CD14-positive monocyte (primary cell): ENCODE data around the gene CTNNBL1. TPM values are rescaled to one million over a fixed set of nuclear protein-coding genes. Genes with fewer than 3 reads are reported as not detected.

ENCODE experiments used
- DNase-seq, 3 donors: peaks; one replicate each; pipeline ENCODE4 v3.0.0-alpha.2; 2011 to 2022
- H2AFZ ChIP-seq: 2 replicates; pipeline ENCODE4 v1.6.0; 2012; ENCODE audit warnings: mild to moderate bottlenecking, low read depth, low read length, inconsistent platforms; ENCODE audit not compliant: insufficient read depth, poor library complexity, severe bottlenecking
- H3K27ac ChIP-seq, 2 donors: 1 replicate in 1 of 2; 2 replicates in 1 of 2; pipeline ENCODE4 v1.5.1; 2012 to 2013; ENCODE audit warnings: low read length in 2 of 2, control low read depth in 1 of 2, inconsistent platforms in 1 of 2, low read depth in 1 of 2, mild to moderate bottlenecking in 1 of 2
- H3K27me3 ChIP-seq, 2 donors: one replicate each; pipeline versions ENCODE4 v1.6.0 to v1.6.1; 2011 to 2013; ENCODE audit warnings: low read length in 2 of 2; ENCODE audit not compliant: control insufficient read depth in 2 of 2, insufficient read depth in 2 of 2
- H3K36me3 ChIP-seq, 2 donors: replicated peaks in 1 of 2; 1 replicate in 1 of 2; 2 replicates in 1 of 2; pipeline versions ENCODE4 v1.5.1 to v1.6.1; 2012 to 2013; ENCODE audit warnings: low read length in 2 of 2, control low read depth in 1 of 2, inconsistent platforms in 1 of 2, mild to moderate bottlenecking in 1 of 2; ENCODE audit not compliant: insufficient read depth in 2 of 2, control insufficient read depth in 1 of 2
- H3K4me1 ChIP-seq, 2 donors: 1 replicate in 1 of 2; 2 replicates in 1 of 2; pipeline versions ENCODE4 v1.5.1 to v1.6.1; 2012 to 2013; ENCODE audit warnings: low read length in 2 of 2, control low read depth in 1 of 2, inconsistent platforms in 1 of 2, mild to moderate bottlenecking in 1 of 2, moderate library complexity in 1 of 2; ENCODE audit not compliant: insufficient read depth in 2 of 2, control insufficient read depth in 1 of 2
- H3K4me2 ChIP-seq: replicated peaks from 2 replicates; pipeline ENCODE3; 2012; ENCODE audit warnings: low read length, moderate library complexity, mild to moderate bottlenecking; ENCODE audit not compliant: poor library complexity, severe bottlenecking; ENCODE audit errors: extremely low read depth
- H3K4me3 ChIP-seq, 3 experiments: fragments of 200-600 bp in 1 of 3; sonication (generic) in 1 of 3; replicated peaks in 1 of 3; 1 replicate in 2 of 3; 2 replicates in 1 of 3; pipeline ENCODE4 v1.5.1; 2011 to 2013; ENCODE audit warnings: low read length in 3 of 3, mild to moderate bottlenecking in 3 of 3, control low read depth in 2 of 3, low read depth in 2 of 3, inconsistent platforms in 1 of 3, moderate library complexity in 1 of 3
- H3K79me2 ChIP-seq: 2 replicates; pipeline ENCODE4 v1.6.0; 2012; ENCODE audit warnings: mild to moderate bottlenecking, control low read depth, inconsistent platforms, low read length, moderate library complexity; ENCODE audit not compliant: insufficient read depth
- H3K9ac ChIP-seq: 2 replicates; pipeline ENCODE4 v1.6.0; 2017; ENCODE audit warnings: low read length, mild to moderate bottlenecking; ENCODE audit not compliant: insufficient read depth, poor library complexity, severe bottlenecking
- H3K9me3 ChIP-seq, 2 donors: replicated peaks in 1 of 2; 1 replicate in 1 of 2; 2 replicates in 1 of 2; pipeline versions ENCODE4 v1.5.1 to v1.6.1; 2012 to 2013; ENCODE audit warnings: low read length in 2 of 2, control low read depth in 1 of 2; ENCODE audit not compliant: control insufficient read depth in 1 of 2, insufficient read depth in 1 of 2
- H4K20me1 ChIP-seq: 2 replicates; pipeline ENCODE4 v1.6.0; 2012; ENCODE audit warnings: mild to moderate bottlenecking, low read length, control low read depth, moderate library complexity; ENCODE audit not compliant: insufficient read depth
- H3K27ac Mint-ChIP-seq, 7 donors: one replicate each; pipeline ENCODE4 v1.8.0; 2020; ENCODE audit warnings: mild to moderate bottlenecking in 7 of 7, mixed read lengths in 7 of 7, moderate library complexity in 6 of 7, inconsistent platforms in 2 of 7
- H3K27me3 Mint-ChIP-seq, 3 donors: one replicate each; pipeline ENCODE4 v1.8.0; 2021 to 2022; ENCODE audit warnings: low read depth in 3 of 3, mild to moderate bottlenecking in 3 of 3, mixed read lengths in 3 of 3, moderate library complexity in 3 of 3, inconsistent platforms in 1 of 3
- H3K36me3 Mint-ChIP-seq, 2 donors: one replicate each; pipeline ENCODE4 v1.8.0; 2020; ENCODE audit warnings: mixed read lengths in 2 of 2, inconsistent platforms in 1 of 2, mild to moderate bottlenecking in 1 of 2
- H3K4me1 Mint-ChIP-seq: one replicate; pipeline ENCODE4 v1.8.0; 2020; ENCODE audit warnings: mild to moderate bottlenecking, mixed read lengths
- H3K4me3 Mint-ChIP-seq, 2 donors: one replicate each; pipeline ENCODE4 v1.8.0; 2020; ENCODE audit warnings: mild to moderate bottlenecking in 2 of 2, mixed read lengths in 2 of 2, moderate library complexity in 1 of 2
- H3K9me3 Mint-ChIP-seq, 7 donors: one replicate each; pipeline ENCODE4 v1.8.0; 2020 to 2022; ENCODE audit warnings: mixed read lengths in 7 of 7, mild to moderate bottlenecking in 6 of 7, moderate library complexity in 6 of 7, inconsistent platforms in 2 of 7
- CTCF ChIP-seq: fragments of 200-600 bp; IDR thresholded peaks from one replicate; pipeline ENCODE4 v1.8.0; 2022; ENCODE audit warnings: antibody characterized with exemption, mild to moderate bottlenecking
- WGBS: methylation state at CpG from one replicate; pipeline ENCODE4 v1.1.5; 2013; ENCODE audit warnings: missing lambda C conversion rate; ENCODE audit not compliant: insufficient coverage; 5-methylcytosine and 5-hydroxymethylcytosine counted together
- intact Hi-C, 2 donors: fragments of 100-400 bp; cut with micrococcal nuclease; formaldehyde crosslinking; loops; one replicate each; pipeline versions ENCODE4 v1.15.0 to v1.15.1; 2023
- polyA plus RNA-seq, 3 donors: library from polyadenylated mRNA; depleted of rRNA in 1 of 3; unstranded in 2 of 3; stranded (reverse) in 1 of 3; fragments of 300-500 nt in 2 of 3; fragments of >200 nt in 1 of 3; fragmentation: Illumina TruSeq in 2 of 3; gene quantifications; 1 replicate in 2 of 3; 2 replicates in 1 of 3; pipeline ENCODE4 v1.2.3, GENCODE V29; 2012 to 2021

The CTNNBL1 gene
- polyA plus RNA-seq, 3 donors = 35.5 to 83.2 (median 77.3) TPM

GRCh38 chr20:37886851-37887297 lies 193.0 kb downstream of the CTNNBL1 start:
- Histone ChIP-seq H4K20me1 (no peaks in the 10 kb centered on the region), H3K27me3 (no peaks in the 10 kb centered on the region), H2AFZ (no peak overlapping the region), H3K9ac (no peak overlapping the region), H3K4me2 (no peak overlapping the region), H3K79me2 (no peaks in the 10 kb centered on the region), H3K36me3 (no peaks in the 10 kb centered on the region), H3K27ac (no peak overlapping the region), H3K9me3 (no peaks in the 10 kb centered on the region), H3K4me1 (no peaks in the 10 kb centered on the region), H3K4me3 (no peak overlapping the region)
- Mint-ChIP-seq H3K36me3 (no peaks in the 10 kb centered on the region), H3K27ac (no peak overlapping the region), H3K4me3 (no peak overlapping the region), H3K4me1 (peaks cover 3% of the 10 kb centered on the region), H3K9me3 (no peaks in the 10 kb centered on the region), H3K27me3 (peaks cover 5 to 10% (median 7%) of the 10 kb centered on the region in 3 donors)
- TF ChIP-seq CTCF = no peak
- intact Hi-C loops = no loop called here
- 94% methylated on average over 4 of the region's 4 CpGs for WGBS
- DNase-seq = no peak

- H3K79me2 ChIP-seq = no peaks in the 10 kb centered on the region
- TF ChIP-seq CTCF = no peak
- no peaks in the 10 kb centered on the region for H3K36me3 ChIP-seq
- Mint-ChIP-seq H3K27ac (no peak overlapping the region), H3K4me3 (no peak overlapping the region), H3K4me1 (peaks cover 4% of the 10 kb centered on the region), H3K36me3 (no peaks in the 10 kb centered on the region), H3K9me3 (no peaks in the 10 kb centered on the region), H3K27me3 (peaks cover 4 to 10% (median 5%) of the 10 kb centered on the region in 3 donors)
- H3K4me2 ChIP-seq = no peak overlapping the region
- H3K27ac ChIP-seq = no peak overlapping the region
- DNase-seq = no peak
- no peak overlapping the region for H2AFZ ChIP-seq
- intact Hi-C loops = no loop called here
- no peaks in the 10 kb centered on the region for H3K4me1 ChIP-seq
- no peaks in the 10 kb centered on the region for H3K27me3 ChIP-seq
- 80% methylated on average over 2 of the region's 10 CpGs for WGBS
- no peak overlapping the region for H3K4me3 ChIP-seq
- no peaks in the 10 kb centered on the region for H3K9me3 ChIP-seq
- no peaks in the 10 kb centered on the region for H4K20me1 ChIP-seq
- no peak overlapping the region for H3K9ac ChIP-seq
Observed at GRCh38 chr20:37888641-37889040, 194.8 kb downstream of the CTNNBL1 start.
